GM19099 (cell line): ENCODE measurements around the gene ZFPM1.

ENCODE experiments used
- POLR2A ChIP-seq: IDR thresholded peaks from 3 replicates; pipeline ENCODE4 v1.6.1; 2011; ENCODE audit warnings: low read depth; ENCODE audit not compliant: insufficient read length; ENCODE audit errors: extremely low read depth

ZFPM1 gene

DNA sequence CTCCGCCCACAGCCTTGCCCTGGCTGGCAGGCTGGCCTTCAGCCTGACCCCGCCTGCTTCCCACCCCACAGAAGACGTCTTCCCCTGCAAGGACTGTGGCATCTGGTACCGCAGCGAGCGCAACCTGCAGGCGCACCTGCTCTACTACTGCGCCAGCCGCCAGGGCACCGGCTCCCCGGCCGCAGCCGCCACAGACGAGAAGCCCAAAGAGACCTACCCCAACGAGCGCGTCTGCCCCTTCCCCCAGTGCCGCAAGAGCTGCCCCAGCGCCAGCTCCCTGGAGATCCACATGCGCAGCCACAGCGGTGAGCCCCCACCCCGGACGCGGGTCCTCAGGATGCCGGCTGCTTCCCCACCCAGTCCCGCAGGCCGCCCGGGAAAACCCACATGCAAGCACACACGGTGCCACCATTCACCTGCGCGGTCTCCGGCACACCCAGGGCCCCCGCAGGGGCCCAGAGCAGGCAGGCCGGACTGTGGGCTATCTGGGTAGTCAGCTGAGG is 78.9 kb downstream of the ZFPM1 start:
- no peak for TF ChIP-seq POLR2A

- TF ChIP-seq POLR2A, result no peak
Measured at GRCh38 chr16:88532434-88533241, 79.6 kb downstream of the ZFPM1 start.

- TF ChIP-seq POLR2A, result no peak
Measured at GRCh38 chr16:88533381-88533917, 80.4 kb downstream of the ZFPM1 start.

GRCh38 chr16:88533932-88534637 is 81.0 kb downstream of the ZFPM1 start:
- TF ChIP-seq POLR2A, result peak; percentile 86

GRCh38 chr16:88534638-88535190 is 81.6 kb downstream of the ZFPM1 start:
- TF ChIP-seq POLR2A, result no peak

DNA sequence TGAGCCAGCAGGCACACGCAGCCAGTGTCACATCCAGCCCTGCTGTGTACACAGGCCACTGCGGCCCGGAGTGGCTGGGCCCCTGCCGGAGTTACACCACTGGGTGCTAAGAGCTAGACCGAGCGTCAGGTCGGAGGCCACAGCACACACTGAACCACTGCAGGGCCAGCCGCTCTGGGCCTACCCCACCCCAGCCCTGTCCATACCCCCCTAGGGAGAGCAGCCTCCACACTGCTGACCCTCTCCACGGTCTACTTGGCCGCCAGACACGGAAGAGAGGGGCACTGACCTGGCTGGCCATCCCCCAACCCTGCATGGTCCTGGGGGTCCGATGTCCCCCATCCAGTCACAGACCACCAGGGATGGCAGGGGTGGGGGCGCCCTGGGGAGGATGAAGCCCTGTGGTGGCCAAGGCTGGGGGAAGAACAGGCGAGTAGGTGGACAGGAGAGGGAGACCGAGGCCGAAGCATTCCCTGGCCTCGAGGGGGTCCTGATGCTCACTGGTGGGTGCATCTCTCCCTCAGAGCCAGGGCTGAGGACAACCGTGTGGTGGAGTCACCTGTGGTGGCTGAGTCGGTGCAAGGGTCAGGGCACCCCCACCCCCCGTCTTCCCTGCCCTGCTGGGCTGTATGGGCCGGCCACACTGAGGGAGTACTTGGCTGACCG is 82.2 kb downstream of the ZFPM1 start:
- TF ChIP-seq POLR2A, result peak; percentile 6

DNA sequence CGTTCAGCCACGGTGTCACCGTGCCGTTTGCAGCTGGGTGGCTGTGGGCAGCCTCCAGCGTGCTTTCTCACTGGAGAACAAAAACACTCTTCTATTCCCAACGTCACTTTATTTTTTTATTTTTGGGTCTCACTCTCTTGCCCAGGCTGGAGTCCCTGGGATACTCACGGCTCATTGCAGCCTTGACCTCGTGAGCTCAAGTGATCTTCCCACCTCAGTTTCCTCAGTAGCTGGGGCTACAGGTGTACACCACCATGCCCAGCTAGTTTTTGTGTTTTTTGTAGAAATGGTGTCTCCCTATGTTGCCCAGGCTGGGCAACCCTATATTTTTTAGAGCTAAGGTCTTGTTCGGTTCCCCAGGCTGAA is 82.8 kb downstream of the ZFPM1 start:
- no peak for TF ChIP-seq POLR2A

GRCh38 chr16:88536510-88536909 is 83.4 kb downstream of the ZFPM1 start:
- no peak for TF ChIP-seq POLR2A

- no peak for TF ChIP-seq POLR2A
Measured at GRCh38 chr16:88536971-88537751, 84.1 kb downstream of the ZFPM1 start.

DNA sequence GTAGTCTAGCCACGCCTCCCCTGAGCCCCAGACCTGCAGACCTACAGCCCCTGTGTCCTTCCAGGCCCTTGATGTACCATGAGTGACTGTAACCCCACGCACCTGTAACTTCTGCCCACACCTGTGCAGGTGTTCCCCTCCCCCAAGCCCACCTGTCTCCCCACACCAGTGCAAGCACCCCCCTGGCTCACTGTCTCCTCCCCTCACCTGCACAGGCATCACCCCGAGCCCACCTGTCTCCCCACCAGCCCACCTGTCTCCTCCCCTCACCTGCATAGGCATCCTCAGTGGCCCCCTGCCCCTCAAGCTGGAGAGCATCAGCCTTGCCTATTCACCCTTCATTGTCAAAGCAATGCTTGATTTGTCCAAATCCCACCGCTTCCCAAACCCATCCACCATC is 84.8 kb downstream of the ZFPM1 start:
- no peak for TF ChIP-seq POLR2A

DNA sequence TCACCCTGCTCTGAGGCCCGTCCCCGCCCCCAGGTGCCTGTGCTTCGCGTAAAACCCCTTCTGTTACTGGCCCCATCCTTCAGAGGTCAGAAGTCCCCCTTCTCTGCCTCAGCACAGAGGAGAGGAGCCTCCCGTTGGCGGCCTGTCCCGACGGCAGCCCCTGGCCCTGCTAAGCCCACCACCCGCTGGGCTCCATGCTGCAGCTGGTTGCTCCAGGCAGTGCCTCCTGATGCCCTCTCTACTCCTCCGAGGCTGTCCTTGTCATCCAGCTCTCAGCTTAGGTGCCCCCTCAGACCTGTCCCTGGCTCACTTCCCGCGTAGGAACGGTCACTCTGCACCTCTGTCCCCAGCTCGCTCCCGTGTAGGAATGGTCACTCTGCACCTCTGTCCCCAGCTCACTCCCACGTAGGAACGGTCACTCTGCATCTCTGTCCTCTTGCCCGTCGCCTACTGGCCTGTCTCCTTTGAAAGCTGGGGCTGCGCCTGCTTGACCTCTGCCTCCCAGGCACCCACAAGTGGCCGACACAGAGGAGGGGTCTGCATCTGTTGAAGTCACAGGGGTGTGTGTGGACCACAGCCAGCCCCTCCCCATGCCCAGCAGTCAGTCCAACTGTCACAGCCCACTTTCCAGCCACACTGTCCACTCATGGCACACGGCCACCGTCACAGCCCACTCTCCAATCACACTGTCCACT is 85.4 kb downstream of the ZFPM1 start:
- no peak for TF ChIP-seq POLR2A

GRCh38 chr16:88539261-88539651 is 86.2 kb downstream of the ZFPM1 start:
- no peak for TF ChIP-seq POLR2A

DNA sequence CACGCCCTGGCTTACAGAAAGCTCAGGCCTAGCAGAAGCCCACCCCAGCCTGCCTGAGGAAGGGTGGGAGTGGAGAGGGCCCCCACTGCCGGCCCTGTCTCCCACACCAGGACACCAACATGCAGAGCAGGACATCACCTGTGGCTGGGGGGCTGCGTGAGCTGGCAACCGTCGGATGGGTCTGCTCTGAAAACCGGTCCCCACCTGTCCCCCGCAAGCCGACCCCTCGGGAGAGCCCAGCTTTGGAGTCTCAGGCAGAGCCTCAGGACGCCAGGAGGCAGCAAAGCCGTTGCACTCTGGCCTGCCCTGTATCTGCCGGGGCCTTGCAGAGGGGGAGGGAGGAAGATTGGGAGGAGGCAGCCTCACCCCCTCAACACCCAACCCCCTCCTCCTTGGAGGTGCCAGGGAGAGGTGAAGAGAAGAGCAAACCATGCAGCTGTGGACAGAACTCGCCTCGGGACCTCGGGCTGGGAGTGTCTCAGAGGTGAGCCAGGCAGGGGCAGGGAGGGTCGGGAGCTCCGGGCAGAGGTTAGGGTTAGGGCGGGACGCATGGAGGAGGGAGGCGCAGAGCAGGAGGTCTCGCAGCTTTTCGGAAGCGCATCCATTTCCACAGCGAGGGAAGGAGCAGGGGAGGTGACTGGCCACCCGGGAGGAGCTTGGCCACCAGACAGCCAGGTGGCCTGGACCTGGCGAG is 86.7 kb downstream of the ZFPM1 start:
- no peak for TF ChIP-seq POLR2A

DNA sequence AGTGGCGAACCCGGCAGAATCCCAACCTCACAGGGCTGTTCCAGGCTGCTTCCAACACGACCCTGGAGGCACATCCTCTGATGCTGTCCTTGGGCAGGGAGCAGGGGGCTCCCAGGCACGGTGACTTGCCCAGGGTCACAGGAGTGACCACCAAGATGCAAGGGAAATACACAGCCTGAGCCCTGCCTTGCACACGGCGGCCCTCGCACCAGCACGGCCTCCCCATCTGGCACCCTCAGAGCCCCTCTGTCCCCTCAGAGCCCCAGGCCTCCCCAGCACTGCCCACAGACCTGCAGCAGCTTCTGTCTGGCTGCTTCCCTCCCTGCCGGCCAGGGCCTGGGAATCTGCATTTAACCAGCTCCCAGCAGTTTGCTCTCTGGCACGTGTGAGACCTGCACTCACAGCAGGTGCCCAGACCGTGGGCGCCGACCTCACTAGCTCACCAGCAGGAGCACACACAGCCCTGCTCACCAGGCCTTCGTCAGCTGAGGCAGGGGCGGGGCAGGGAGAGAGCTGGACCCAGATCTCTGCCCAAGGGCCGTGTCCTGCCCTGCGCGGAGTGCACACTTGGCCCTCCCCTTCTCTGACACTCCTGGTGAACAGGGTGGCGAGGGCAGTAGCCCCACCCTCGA is 87.4 kb downstream of the ZFPM1 start:
- TF ChIP-seq POLR2A, result no peak
